Measurements from ENCODE around the gene GPR161. TPM values are rescaled to one million over a fixed set of nuclear protein-coding genes. Genes with fewer than 3 reads are reported as not detected.

Gene GPR161
- total and polyA plus RNA-seq, 2 donors (not counting 1 experiment from before 2014, with no cell fraction given): 10.2 to 18.7 TPM

DNA sequence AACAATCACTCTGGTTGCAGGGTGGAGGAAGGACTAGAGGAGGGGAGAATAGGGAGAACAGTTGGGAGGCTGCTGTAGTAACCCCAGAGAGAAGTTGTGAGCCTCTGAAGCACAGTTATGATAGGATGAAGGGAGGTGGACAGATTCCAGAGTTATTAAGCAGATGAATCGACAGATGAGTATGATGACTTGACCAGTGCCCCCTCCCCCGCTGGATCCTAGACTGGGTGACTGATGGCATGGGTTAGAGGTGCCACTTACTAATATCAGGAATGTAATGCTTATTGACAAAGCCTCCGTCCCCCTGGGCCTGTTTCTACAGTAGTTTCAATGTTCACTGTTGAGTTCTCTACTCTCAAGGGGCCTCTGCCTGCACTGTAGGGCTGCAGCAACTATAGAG, 28.0 kb upstream of the GPR161 start:
- no peaks in the 10 kb centered on the region for H3K79me2 ChIP-seq (ENCODE audit: control insufficient read depth, insufficient read depth, low read length)
- no peak overlapping the region for H3K9ac ChIP-seq (ENCODE audit: insufficient read depth, low read length)

DNA sequence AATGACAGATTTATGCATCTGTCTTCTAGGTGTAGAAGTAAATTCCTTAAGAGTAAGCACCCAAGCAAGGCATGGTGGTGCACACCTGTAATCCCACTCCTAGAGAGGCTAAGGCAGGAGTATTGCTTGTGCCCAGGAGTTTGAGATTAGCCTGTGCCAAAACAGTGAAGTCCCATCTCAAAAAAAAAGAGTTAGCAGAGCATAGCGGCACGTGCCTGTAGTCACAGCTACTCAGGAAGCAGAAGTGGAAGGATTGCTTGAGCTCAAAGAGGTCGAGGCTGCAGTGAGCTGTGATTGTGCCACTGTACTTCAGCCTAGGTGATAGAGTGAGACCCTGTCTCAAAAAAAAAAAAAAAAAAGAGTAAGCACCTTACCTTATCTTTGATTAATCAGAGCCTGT, 26.9 kb upstream of the GPR161 start:
- Histone ChIP-seq H3K4me1 (ENCODE audit: control insufficient read depth, extremely low read depth, insufficient read depth, low read length) (no peaks in the 10 kb centered on the region), H3K9ac (ENCODE audit: insufficient read depth, low read length) (no peak overlapping the region), H2AFZ (ENCODE audit: low read length) (no peak overlapping the region)

More for the DNA sequence above, 28.0 kb upstream of the GPR161 start:
- H4K20me1 ChIP-seq (ENCODE audit: control insufficient read depth, extremely low read depth, insufficient read depth, low read length): no peaks in the 10 kb centered on the region
- H2AFZ ChIP-seq (ENCODE audit: low read length): no peak overlapping the region
- H3K27ac ChIP-seq (ENCODE audit: insufficient read depth, low read length): no peak overlapping the region
- TF ChIP-seq EZH2 (IDR thresholded peaks at IDR 0.05; ENCODE audit: low read length, missing control alignments): no peak
- TF ChIP-seq, protein P1, sequence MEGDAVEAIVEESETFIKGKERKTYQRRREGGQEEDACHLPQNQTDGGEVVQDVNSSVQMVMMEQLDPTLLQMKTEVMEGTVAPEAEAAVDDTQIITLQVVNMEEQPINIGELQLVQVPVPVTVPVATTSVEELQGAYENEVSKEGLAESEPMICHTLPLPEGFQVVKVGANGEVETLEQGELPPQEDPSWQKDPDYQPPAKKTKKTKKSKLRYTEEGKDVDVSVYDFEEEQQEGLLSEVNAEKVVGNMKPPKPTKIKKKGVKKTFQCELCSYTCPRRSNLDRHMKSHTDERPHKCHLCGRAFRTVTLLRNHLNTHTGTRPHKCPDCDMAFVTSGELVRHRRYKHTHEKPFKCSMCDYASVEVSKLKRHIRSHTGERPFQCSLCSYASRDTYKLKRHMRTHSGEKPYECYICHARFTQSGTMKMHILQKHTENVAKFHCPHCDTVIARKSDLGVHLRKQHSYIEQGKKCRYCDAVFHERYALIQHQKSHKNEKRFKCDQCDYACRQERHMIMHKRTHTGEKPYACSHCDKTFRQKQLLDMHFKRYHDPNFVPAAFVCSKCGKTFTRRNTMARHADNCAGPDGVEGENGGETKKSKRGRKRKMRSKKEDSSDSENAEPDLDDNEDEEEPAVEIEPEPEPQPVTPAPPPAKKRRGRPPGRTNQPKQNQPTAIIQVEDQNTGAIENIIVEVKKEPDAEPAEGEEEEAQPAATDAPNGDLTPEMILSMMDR (conservative IDR thresholded peaks at IDR 0.05 in 1 of 2, IDR thresholded peaks at IDR 0.05 in 1 of 2; ENCODE audit: low read depth in 1 of 2, low read length in 2 of 2): no peak
- no peaks in the 10 kb centered on the region for H3K9me3 ChIP-seq (ENCODE audit: control insufficient read depth, insufficient read depth, low read depth, low read length)
- H3K4me1 ChIP-seq (ENCODE audit: control insufficient read depth, extremely low read depth, insufficient read depth, low read length): no peaks in the 10 kb centered on the region
- H3K36me3 ChIP-seq (ENCODE audit: control insufficient read depth, insufficient read depth, low read length): no peaks in the 10 kb centered on the region
- no peak overlapping the region for H3K4me2 ChIP-seq (ENCODE audit: extremely low read depth, insufficient read depth, low read length)
- no peak overlapping the region for H3K4me3 ChIP-seq (replicated peaks in 1 of 4; ENCODE audit: control extremely low read depth in 1 of 4, insufficient read depth in 1 of 4, low read depth in 3 of 4, low read length in 4 of 4)
- DNase-seq (ENCODE audit: low read depth in 2 of 2): no peak
- no peaks in the 10 kb centered on the region for H3K27me3 ChIP-seq (ENCODE audit: control insufficient read depth, insufficient read depth, low read length)

DNA sequence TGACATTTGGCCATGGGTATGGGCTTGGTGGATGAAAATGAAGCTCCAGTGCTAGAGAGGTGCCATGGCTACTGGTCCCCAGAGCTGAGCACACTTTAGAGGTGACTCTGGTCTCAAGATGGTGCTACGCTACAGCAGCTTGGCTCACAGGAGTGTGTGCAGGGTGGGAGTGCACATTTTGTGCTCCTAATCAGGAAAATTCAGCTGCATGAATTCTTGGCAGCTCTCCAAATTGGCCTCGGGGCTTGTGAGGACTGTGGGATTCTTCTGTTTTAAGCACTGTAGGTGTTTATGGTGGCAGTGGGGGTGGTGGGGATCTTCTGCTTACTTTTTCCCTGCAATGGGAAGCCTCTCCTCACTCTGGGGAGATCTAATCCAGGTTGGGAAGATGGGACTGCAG, 24.7 kb upstream of the GPR161 start:
- H3K9ac ChIP-seq (ENCODE audit: insufficient read depth, low read length): no peak overlapping the region
- no peaks in the 10 kb centered on the region for H3K27me3 ChIP-seq (ENCODE audit: control insufficient read depth, insufficient read depth, low read length)
- no peak overlapping the region for H2AFZ ChIP-seq (ENCODE audit: low read length)
- no peak overlapping the region for H3K4me2 ChIP-seq (ENCODE audit: extremely low read depth, insufficient read depth, low read length)
- TF ChIP-seq, protein P1 (conservative IDR thresholded peaks at IDR 0.05 in 1 of 2, IDR thresholded peaks at IDR 0.05 in 1 of 2; ENCODE audit: low read depth in 1 of 2, low read length in 2 of 2): no peak
- TF ChIP-seq EZH2 (IDR thresholded peaks at IDR 0.05; ENCODE audit: low read length, missing control alignments): no peak
- H3K36me3 ChIP-seq (ENCODE audit: control insufficient read depth, insufficient read depth, low read length): no peaks in the 10 kb centered on the region
- H3K79me2 ChIP-seq (ENCODE audit: control insufficient read depth, insufficient read depth, low read length): no peaks in the 10 kb centered on the region
- H3K27ac ChIP-seq (ENCODE audit: insufficient read depth, low read length): no peak overlapping the region
- H3K4me3 ChIP-seq (replicated peaks in 1 of 4; ENCODE audit: control extremely low read depth in 1 of 4, insufficient read depth in 1 of 4, low read depth in 3 of 4, low read length in 4 of 4): no peak overlapping the region
- DNase-seq (ENCODE audit: low read depth in 2 of 2): no peak
- no peaks in the 10 kb centered on the region for H4K20me1 ChIP-seq (ENCODE audit: control insufficient read depth, extremely low read depth, insufficient read depth, low read length)
- no peaks in the 10 kb centered on the region for H3K9me3 ChIP-seq (ENCODE audit: control insufficient read depth, insufficient read depth, low read depth, low read length)
- H3K4me1 ChIP-seq (ENCODE audit: control insufficient read depth, extremely low read depth, insufficient read depth, low read length): no peaks in the 10 kb centered on the region

More for the DNA sequence above, 26.9 kb upstream of the GPR161 start:
- no peak for TF ChIP-seq EZH2 (IDR thresholded peaks at IDR 0.05; ENCODE audit: low read length, missing control alignments)
- TF ChIP-seq, protein P1 (conservative IDR thresholded peaks at IDR 0.05 in 1 of 2, IDR thresholded peaks at IDR 0.05 in 1 of 2; ENCODE audit: low read depth in 1 of 2, low read length in 2 of 2): no peak
- no peak for DNase-seq (ENCODE audit: low read depth in 2 of 2)
- Histone ChIP-seq H3K4me3 (replicated peaks in 1 of 4; ENCODE audit: control extremely low read depth in 1 of 4, insufficient read depth in 1 of 4, low read depth in 3 of 4, low read length in 4 of 4) (no peak overlapping the region), H4K20me1 (ENCODE audit: control insufficient read depth, extremely low read depth, insufficient read depth, low read length) (no peaks in the 10 kb centered on the region), H3K9me3 (ENCODE audit: control insufficient read depth, insufficient read depth, low read depth, low read length) (no peaks in the 10 kb centered on the region), H3K36me3 (ENCODE audit: control insufficient read depth, insufficient read depth, low read length) (no peaks in the 10 kb centered on the region), H3K79me2 (ENCODE audit: control insufficient read depth, insufficient read depth, low read length) (no peaks in the 10 kb centered on the region), H3K27me3 (ENCODE audit: control insufficient read depth, insufficient read depth, low read length) (no peaks in the 10 kb centered on the region), H3K27ac (ENCODE audit: insufficient read depth, low read length) (no peak overlapping the region), H3K4me2 (ENCODE audit: extremely low read depth, insufficient read depth, low read length) (no peak overlapping the region)
